Measurements from ENCODE around the gene MOCOS. TPM values are rescaled to one million over a fixed set of nuclear protein-coding genes. Genes with fewer than 3 reads are reported as not detected.

The MOCOS gene
- total RNA-seq, 1 experiment from 2014 or later, result 5.1 TPM

GRCh38 chr18:36185157-36185556 is 2.1 kb upstream of the MOCOS start:
- peaks cover 11% of the 10 kb centered on the region for H3K4me1 ChIP-seq (ENCODE audit: insufficient read depth, low read length)
- no peaks in the 10 kb centered on the region for H3F3A ChIP-seq (ENCODE audit: low read length, unreplicated experiment)
- no peaks in the 10 kb centered on the region for H3K9me2 ChIP-seq (replicated peaks; ENCODE audit: low read length)
- no peak overlapping the region for H3K9ac ChIP-seq (ENCODE audit: low read length)
- H3K27me3 ChIP-seq (ENCODE audit: low read length), result no peaks in the 10 kb centered on the region
- no peaks in the 10 kb centered on the region for H3K9me3 ChIP-seq (ENCODE audit: low read length)
- H3K79me2 ChIP-seq (ENCODE audit: low read length), result peaks cover 27% of the 10 kb centered on the region
- no peak overlapping the region for H3K4me3 ChIP-seq (ENCODE audit: low read length)
- H3K27ac ChIP-seq (ENCODE audit: low read length), result no peak overlapping the region
- ChIA-PET CTCF (no interaction called here), POLR2A (ENCODE audit: unreplicated experiment) (no interaction called here)
- no TSS peak for BruUV-seq (replicated peaks)
- H4K20me1 ChIP-seq (ENCODE audit: low read length), result no peaks in the 10 kb centered on the region
- H3K36me3 ChIP-seq (ENCODE audit: low read depth, low read length), result no peaks in the 10 kb centered on the region
- intact Hi-C loops (cut with micrococcal nuclease), result no loop called here
- no peak for TF ChIP-seq CTCF (conservative IDR thresholded peaks at IDR 0.05; ENCODE audit: low read depth, low read length)
- TF ChIP-seq EZH2phosphoT487 (IDR thresholded peaks at IDR 0.05; ENCODE audit: borderline replicate concordance, low read length), result no peak
- no peak for TF ChIP-seq EZH2 (IDR thresholded peaks at IDR 0.05; ENCODE audit: low read length, unreplicated experiment)
- ATAC-seq, result no peak
- H2AFZ ChIP-seq (ENCODE audit: low read length), result no peak overlapping the region
- no peak overlapping the region for H3K4me2 ChIP-seq (ENCODE audit: low read length)
- no peak for DNase-seq

- H4K20me1 ChIP-seq (ENCODE audit: low read length), result no peaks in the 10 kb centered on the region
- no TSS peak for BruUV-seq (replicated peaks)
- H3F3A ChIP-seq (ENCODE audit: low read length, unreplicated experiment), result no peaks in the 10 kb centered on the region
- H3K27me3 ChIP-seq (ENCODE audit: low read length), result no peaks in the 10 kb centered on the region
- H2AFZ ChIP-seq (ENCODE audit: low read length), result no peak overlapping the region
- H3K36me3 ChIP-seq (ENCODE audit: low read depth, low read length), result no peaks in the 10 kb centered on the region
- H3K9me3 ChIP-seq (ENCODE audit: low read length), result no peaks in the 10 kb centered on the region
- H3K27ac ChIP-seq (ENCODE audit: low read length), result no peak overlapping the region
- POLR2A ChIA-PET (ENCODE audit: unreplicated experiment), result no interaction called here
- H3K4me1 ChIP-seq (ENCODE audit: insufficient read depth, low read length), result peaks cover 11% of the 10 kb centered on the region
- no peak overlapping the region for H3K4me2 ChIP-seq (ENCODE audit: low read length)
- DNase-seq, result no peak
- no peak for ATAC-seq
- peaks cover 28% of the 10 kb centered on the region for H3K79me2 ChIP-seq (ENCODE audit: low read length)
- no peak overlapping the region for H3K9ac ChIP-seq (ENCODE audit: low read length)
- TF ChIP-seq EZH2phosphoT487 (IDR thresholded peaks at IDR 0.05; ENCODE audit: borderline replicate concordance, low read length), result no peak
- TF ChIP-seq CTCF (conservative IDR thresholded peaks at IDR 0.05; ENCODE audit: low read depth, low read length), result no peak
- TF ChIP-seq EZH2 (IDR thresholded peaks at IDR 0.05; ENCODE audit: low read length, unreplicated experiment), result no peak
- no peaks in the 10 kb centered on the region for H3K9me2 ChIP-seq (replicated peaks; ENCODE audit: low read length)
- intact Hi-C loops (cut with micrococcal nuclease), result no loop called here
- CTCF ChIA-PET, result no interaction called here
- no peak overlapping the region for H3K4me3 ChIP-seq (ENCODE audit: low read length)
These were observed 1.3 kb upstream of the MOCOS start for GRCh38 chr18:36185901-36186460.

- ChIA-PET POLR2A (ENCODE audit: unreplicated experiment) (no interaction called here), CTCF (no interaction called here)
- Histone ChIP-seq H3K36me3 (ENCODE audit: low read depth, low read length) (no peaks in the 10 kb centered on the region), H3K9me2 (replicated peaks; ENCODE audit: low read length) (no peaks in the 10 kb centered on the region), H3K79me2 (ENCODE audit: low read length) (peaks cover 28% of the 10 kb centered on the region), H3K27me3 (ENCODE audit: low read length) (no peaks in the 10 kb centered on the region), H2AFZ (ENCODE audit: low read length) (peak overlapping the region; percentile 90), H3K4me1 (ENCODE audit: insufficient read depth, low read length) (peaks cover 11% of the 10 kb centered on the region), H3K27ac (ENCODE audit: low read length) (no peak overlapping the region), H4K20me1 (ENCODE audit: low read length) (no peaks in the 10 kb centered on the region), H3K9me3 (ENCODE audit: low read length) (no peaks in the 10 kb centered on the region), H3K4me2 (ENCODE audit: low read length) (peak overlapping the region; percentile 89), H3K9ac (ENCODE audit: low read length) (peak overlapping the region; percentile 80), H3F3A (ENCODE audit: low read length, unreplicated experiment) (no peaks in the 10 kb centered on the region), H3K4me3 (ENCODE audit: low read length) (peak overlapping the region; percentile 84)
- peak; percentile 44 for ATAC-seq
- TF ChIP-seq CTCF (conservative IDR thresholded peaks at IDR 0.05; ENCODE audit: low read depth, low read length) (no peak), EZH2phosphoT487 (IDR thresholded peaks at IDR 0.05; ENCODE audit: borderline replicate concordance, low read length) (no peak), EZH2 (IDR thresholded peaks at IDR 0.05; ENCODE audit: low read length, unreplicated experiment) (no peak)
- TSS peak; percentile 50 for BruUV-seq (replicated peaks)
- intact Hi-C loops (cut with micrococcal nuclease), result no loop called here
- peak; percentile 13 for DNase-seq
These were observed 670 bp upstream of the MOCOS start for GRCh38 chr18:36186461-36187192.
